ENCODE data around the gene NRXN3. TPM values are rescaled to one million over a fixed set of nuclear protein-coding genes. Genes with fewer than 3 reads are reported as not detected.

The NRXN3 gene
- total and polyA plus RNA-seq, 2 of the 13 experiments (the other 11 are each of a cell fraction or from before 2014, with no cell fraction given): 0.03 TPM; not detected in 1

DNA sequence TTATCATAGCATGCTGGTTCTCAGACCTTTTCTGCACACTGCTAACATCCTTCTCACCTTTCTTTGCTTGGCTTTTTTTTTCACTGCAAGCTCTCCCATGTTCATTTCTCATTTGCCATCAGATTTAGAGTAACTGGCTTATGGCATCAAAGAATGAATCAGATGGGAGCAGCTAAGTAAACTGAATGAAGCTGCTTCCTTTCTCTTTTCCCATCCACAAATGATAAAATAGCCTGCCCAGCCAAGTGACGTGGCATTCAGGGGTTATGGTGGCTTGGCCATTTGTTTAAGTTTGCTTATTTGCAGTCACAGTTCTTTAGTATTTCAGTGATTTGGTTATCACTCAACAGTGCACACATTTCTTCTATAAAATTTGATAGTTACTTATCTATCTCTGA, 1332.6 kb downstream of the NRXN3 start:
- Histone ChIP-seq H3K9me3 (ENCODE audit: low read length) (peaks cover 92% of the 10 kb centered on the region), H3K27me3 (ENCODE audit: control insufficient read depth in 1 of 2, insufficient read depth in 2 of 2, low read length in 2 of 2) (no peaks in the 10 kb centered on the region; a peak in 1 of 5 replicates), H3K27ac (ENCODE audit: extremely low read length, insufficient read depth, low read length) (no peak overlapping the region), H3K36me3 (replicated peaks in 1 of 2; ENCODE audit: control insufficient read depth in 1 of 2, insufficient read depth in 2 of 2, low read length in 2 of 2) (no peaks in the 10 kb centered on the region), H3K4me1 (ENCODE audit: insufficient read depth, low read length) (no peaks in the 10 kb centered on the region), H3K9ac (ENCODE audit: insufficient read depth, low read depth, low read length) (no peak overlapping the region), H3K79me2 (ENCODE audit: insufficient read depth, low read length) (no peaks in the 10 kb centered on the region), H2AFZ (ENCODE audit: low read length) (no peak overlapping the region), H4K20me1 (ENCODE audit: insufficient read depth, low read length) (no peaks in the 10 kb centered on the region), H3K4me2 (ENCODE audit: low read depth, low read length) (no peak overlapping the region), H3K4me3 (replicated peaks in 1 of 3; ENCODE audit: insufficient read depth in 1 of 3, low read depth in 2 of 3, low read length in 3 of 3) (no peak overlapping the region)
- ChIA-PET POLR2A (no interaction called here), CTCF (ENCODE audit: low intra/inter-chr PET ratio, low total read pairs) (no interaction called here)
- ATAC-seq: no peak
- in situ Hi-C loops (cut with HindIII; ENCODE audit: extremely low pct_ligation_motif_present, low pct_unique_long_range_greater_than_20kb): no loop called here
- WGBS (ENCODE audit: low lambda C conversion rate): 0% methylated on average over 1 of the region's 1 CpG
- FAIRE-seq: no peak
- no peak for DNase-seq (ENCODE audit: low spot score)
- TF ChIP-seq KLF16 (CRISPR knock-in tag; IDR thresholded peaks at IDR 0.05): no peak
- TF ChIP-seq DR1 (CRISPR knock-in tag; IDR thresholded peaks at IDR 0.05): no peak
- TF ChIP-seq, protein P1, sequence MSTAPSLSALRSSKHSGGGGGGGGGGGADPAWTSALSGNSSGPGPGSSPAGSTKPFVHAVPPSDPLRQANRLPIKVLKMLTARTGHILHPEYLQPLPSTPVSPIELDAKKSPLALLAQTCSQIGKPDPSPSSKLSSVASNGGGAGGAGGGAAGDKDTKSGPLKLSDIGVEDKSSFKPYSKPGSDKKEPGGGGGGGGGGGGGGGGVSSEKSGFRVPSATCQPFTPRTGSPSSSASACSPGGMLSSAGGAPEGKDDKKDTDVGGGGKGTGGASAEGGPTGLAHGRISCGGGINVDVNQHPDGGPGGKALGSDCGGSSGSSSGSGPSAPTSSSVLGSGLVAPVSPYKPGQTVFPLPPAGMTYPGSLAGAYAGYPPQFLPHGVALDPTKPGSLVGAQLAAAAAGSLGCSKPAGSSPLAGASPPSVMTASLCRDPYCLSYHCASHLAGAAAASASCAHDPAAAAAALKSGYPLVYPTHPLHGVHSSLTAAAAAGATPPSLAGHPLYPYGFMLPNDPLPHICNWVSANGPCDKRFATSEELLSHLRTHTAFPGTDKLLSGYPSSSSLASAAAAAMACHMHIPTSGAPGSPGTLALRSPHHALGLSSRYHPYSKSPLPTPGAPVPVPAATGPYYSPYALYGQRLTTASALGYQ (CRISPR knock-in tag; IDR thresholded peaks at IDR 0.05): no peak
- TF ChIP-seq, protein P2, sequence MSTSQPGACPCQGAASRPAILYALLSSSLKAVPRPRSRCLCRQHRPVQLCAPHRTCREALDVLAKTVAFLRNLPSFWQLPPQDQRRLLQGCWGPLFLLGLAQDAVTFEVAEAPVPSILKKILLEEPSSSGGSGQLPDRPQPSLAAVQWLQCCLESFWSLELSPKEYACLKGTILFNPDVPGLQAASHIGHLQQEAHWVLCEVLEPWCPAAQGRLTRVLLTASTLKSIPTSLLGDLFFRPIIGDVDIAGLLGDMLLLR (CRISPR knock-in tag; IDR thresholded peaks at IDR 0.05): no peak
- no peak for TF ChIP-seq PHF5A (CRISPR knock-in tag; IDR thresholded peaks at IDR 0.05; ENCODE audit: low read depth, unreplicated experiment)
- TF ChIP-seq ZNF780A (CRISPR knock-in tag; IDR thresholded peaks at IDR 0.05): no peak
- TF ChIP-seq KDM1A (CRISPR knock-in tag; IDR thresholded peaks at IDR 0.05): no peak
- TF ChIP-seq ZNF678 (CRISPR knock-in tag; IDR thresholded peaks at IDR 0.05): no peak
- TF ChIP-seq ATF7 (IDR thresholded peaks at IDR 0.05): no peak
- no peak for TF ChIP-seq ATF7 (CRISPR knock-in tag; IDR thresholded peaks at IDR 0.05)
- no peak for TF ChIP-seq SIX1 (CRISPR knock-in tag; IDR thresholded peaks at IDR 0.05; ENCODE audit: borderline replicate concordance)
- no peak for TF ChIP-seq MIER2 (CRISPR knock-in tag; IDR thresholded peaks at IDR 0.05)
- no peak for TF ChIP-seq TBL1XR1 (IDR thresholded peaks at IDR 0.05; ENCODE audit: borderline replicate concordance, low read length, partially characterized antibody)
- no peak for TF ChIP-seq HOXA3 (CRISPR knock-in tag; IDR thresholded peaks at IDR 0.05)
- no peak for TF ChIP-seq TOE1 (CRISPR knock-in tag; IDR thresholded peaks at IDR 0.05)
- no peak for TF ChIP-seq NFE2L1 (CRISPR knock-in tag; IDR thresholded peaks at IDR 0.05; ENCODE audit: borderline replicate concordance)
- TF ChIP-seq, protein P3, sequence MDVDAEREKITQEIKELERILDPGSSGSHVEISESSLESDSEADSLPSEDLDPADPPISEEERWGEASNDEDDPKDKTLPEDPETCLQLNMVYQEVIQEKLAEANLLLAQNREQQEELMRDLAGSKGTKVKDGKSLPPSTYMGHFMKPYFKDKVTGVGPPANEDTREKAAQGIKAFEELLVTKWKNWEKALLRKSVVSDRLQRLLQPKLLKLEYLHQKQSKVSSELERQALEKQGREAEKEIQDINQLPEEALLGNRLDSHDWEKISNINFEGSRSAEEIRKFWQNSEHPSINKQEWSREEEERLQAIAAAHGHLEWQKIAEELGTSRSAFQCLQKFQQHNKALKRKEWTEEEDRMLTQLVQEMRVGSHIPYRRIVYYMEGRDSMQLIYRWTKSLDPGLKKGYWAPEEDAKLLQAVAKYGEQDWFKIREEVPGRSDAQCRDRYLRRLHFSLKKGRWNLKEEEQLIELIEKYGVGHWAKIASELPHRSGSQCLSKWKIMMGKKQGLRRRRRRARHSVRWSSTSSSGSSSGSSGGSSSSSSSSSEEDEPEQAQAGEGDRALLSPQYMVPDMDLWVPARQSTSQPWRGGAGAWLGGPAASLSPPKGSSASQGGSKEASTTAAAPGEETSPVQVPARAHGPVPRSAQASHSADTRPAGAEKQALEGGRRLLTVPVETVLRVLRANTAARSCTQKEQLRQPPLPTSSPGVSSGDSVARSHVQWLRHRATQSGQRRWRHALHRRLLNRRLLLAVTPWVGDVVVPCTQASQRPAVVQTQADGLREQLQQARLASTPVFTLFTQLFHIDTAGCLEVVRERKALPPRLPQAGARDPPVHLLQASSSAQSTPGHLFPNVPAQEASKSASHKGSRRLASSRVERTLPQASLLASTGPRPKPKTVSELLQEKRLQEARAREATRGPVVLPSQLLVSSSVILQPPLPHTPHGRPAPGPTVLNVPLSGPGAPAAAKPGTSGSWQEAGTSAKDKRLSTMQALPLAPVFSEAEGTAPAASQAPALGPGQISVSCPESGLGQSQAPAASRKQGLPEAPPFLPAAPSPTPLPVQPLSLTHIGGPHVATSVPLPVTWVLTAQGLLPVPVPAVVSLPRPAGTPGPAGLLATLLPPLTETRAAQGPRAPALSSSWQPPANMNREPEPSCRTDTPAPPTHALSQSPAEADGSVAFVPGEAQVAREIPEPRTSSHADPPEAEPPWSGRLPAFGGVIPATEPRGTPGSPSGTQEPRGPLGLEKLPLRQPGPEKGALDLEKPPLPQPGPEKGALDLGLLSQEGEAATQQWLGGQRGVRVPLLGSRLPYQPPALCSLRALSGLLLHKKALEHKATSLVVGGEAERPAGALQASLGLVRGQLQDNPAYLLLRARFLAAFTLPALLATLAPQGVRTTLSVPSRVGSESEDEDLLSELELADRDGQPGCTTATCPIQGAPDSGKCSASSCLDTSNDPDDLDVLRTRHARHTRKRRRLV (CRISPR knock-in tag; IDR thresholded peaks at IDR 0.05): no peak
- TF ChIP-seq ZNF460 (CRISPR knock-in tag; IDR thresholded peaks at IDR 0.05; ENCODE audit: borderline replicate concordance): no peak
- no peak for TF ChIP-seq ZSCAN22 (CRISPR knock-in tag; IDR thresholded peaks at IDR 0.05)
- no TSS peak for BruUV-seq (replicated peaks)
- intact Hi-C loops (cut with micrococcal nuclease; ENCODE audit: unreplicated experiment): no loop called here

Measured in HepG2 (cell line).